Measurements from ENCODE around the gene HCRTR1.

The HCRTR1 gene

GRCh38 chr1:31653717-31654473 is 36.4 kb downstream of the HCRTR1 start:
- FAIRE-seq (no peak), DNase-seq (ENCODE audit: insufficient read length, low spot score) (no peak)
- TF ChIP-seq SPI1 (IDR thresholded peaks at IDR 0.05; ENCODE audit: low read depth, low read length) (no peak), PAX5 (IDR thresholded peaks at IDR 0.05; ENCODE audit: insufficient read depth, low read length, severe bottlenecking) (no peak), POU2F2 (IDR thresholded peaks at IDR 0.05; ENCODE audit: low read depth, low read length) (no peak), POLR2A (IDR thresholded peaks at IDR 0.05; ENCODE audit: low read depth, low read length) (no peak), POLR2AphosphoS5 (IDR thresholded peaks at IDR 0.05; ENCODE audit: low read depth, low read length) (no peak), TAF1 (IDR thresholded peaks at IDR 0.05; ENCODE audit: low read depth, low read length) (no peak)

GRCh38 chr1:31654474-31654776 is 36.9 kb downstream of the HCRTR1 start:
- FAIRE-seq (no peak), DNase-seq (ENCODE audit: insufficient read length, low spot score) (no peak)
- no peak for TF ChIP-seq TAF1 (IDR thresholded peaks at IDR 0.05; ENCODE audit: low read depth, low read length)
- no peak for TF ChIP-seq POU2F2 (IDR thresholded peaks at IDR 0.05; ENCODE audit: low read depth, low read length)
- TF ChIP-seq POLR2AphosphoS5 (IDR thresholded peaks at IDR 0.05; ENCODE audit: low read depth, low read length): no peak
- TF ChIP-seq POLR2A (IDR thresholded peaks at IDR 0.05; ENCODE audit: low read depth, low read length): no peak
- no peak for TF ChIP-seq SPI1 (IDR thresholded peaks at IDR 0.05; ENCODE audit: low read depth, low read length)

- DNase-seq (ENCODE audit: insufficient read length, low spot score): no peak
- no peak for TF ChIP-seq POLR2A (IDR thresholded peaks at IDR 0.05; ENCODE audit: low read depth, low read length)
- no peak for TF ChIP-seq TAF1 (IDR thresholded peaks at IDR 0.05; ENCODE audit: low read depth, low read length)
- TF ChIP-seq POLR2AphosphoS5 (IDR thresholded peaks at IDR 0.05; ENCODE audit: low read depth, low read length): no peak
- no peak for TF ChIP-seq PAX5 (IDR thresholded peaks at IDR 0.05; ENCODE audit: insufficient read depth, low read length, severe bottlenecking)
- TF ChIP-seq SPI1 (IDR thresholded peaks at IDR 0.05; ENCODE audit: low read depth, low read length): no peak
- no peak for TF ChIP-seq POU2F2 (IDR thresholded peaks at IDR 0.05; ENCODE audit: low read depth, low read length)
- FAIRE-seq: no peak
These were observed 37.6 kb downstream of the HCRTR1 start for GRCh38 chr1:31655104-31655503.

GRCh38 chr1:31655756-31656155 is 38.3 kb downstream of the HCRTR1 start:
- DNase-seq (ENCODE audit: insufficient read length, low spot score): no peak
- TF ChIP-seq POLR2A (IDR thresholded peaks at IDR 0.05; ENCODE audit: low read depth, low read length): no peak
- no peak for TF ChIP-seq POLR2AphosphoS5 (IDR thresholded peaks at IDR 0.05; ENCODE audit: low read depth, low read length)
- no peak for TF ChIP-seq POU2F2 (IDR thresholded peaks at IDR 0.05; ENCODE audit: low read depth, low read length)
- no peak for TF ChIP-seq PAX5 (IDR thresholded peaks at IDR 0.05; ENCODE audit: insufficient read depth, low read length, severe bottlenecking)
- no peak for TF ChIP-seq TAF1 (IDR thresholded peaks at IDR 0.05; ENCODE audit: low read depth, low read length)
- no peak for FAIRE-seq

DNA sequence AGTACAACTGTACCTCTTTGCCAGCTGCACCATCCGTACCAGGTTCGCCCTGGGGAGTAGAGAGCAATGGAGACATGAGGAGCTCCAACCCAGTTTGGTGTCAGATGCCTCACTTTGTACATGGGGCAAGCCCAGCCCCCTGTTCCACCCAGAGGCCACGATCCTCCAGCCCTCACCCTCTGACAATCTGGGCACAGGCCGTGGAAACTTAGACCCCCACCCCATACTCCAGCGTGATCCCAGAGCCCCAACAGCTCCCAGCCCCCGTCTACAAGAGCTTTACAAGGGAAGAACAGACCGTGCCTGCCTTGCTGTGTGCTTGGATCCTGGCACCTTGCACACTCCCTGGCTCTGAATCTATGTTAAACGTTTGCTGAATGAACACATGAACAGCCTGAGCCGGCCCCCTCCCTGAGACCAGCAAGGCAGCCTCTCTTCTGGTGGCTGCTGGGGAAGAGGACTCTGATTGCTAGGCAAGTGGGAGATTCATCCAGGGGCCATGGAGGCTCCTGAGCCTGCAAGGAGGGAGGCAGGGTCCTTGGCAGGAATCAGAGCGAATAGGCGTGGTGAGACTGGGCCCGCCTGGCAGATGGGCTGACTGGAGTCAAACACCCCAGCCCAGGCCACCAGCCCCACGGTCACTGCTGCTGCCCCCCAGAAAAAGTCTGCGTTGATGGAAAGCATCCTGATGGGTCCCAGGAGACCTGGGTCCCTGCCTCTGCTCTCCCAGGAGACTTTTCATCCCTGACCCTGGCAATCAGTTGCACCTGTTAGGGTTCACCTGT is 39.7 kb downstream of the HCRTR1 start:
- TF ChIP-seq POU2F2 (IDR thresholded peaks at IDR 0.05; ENCODE audit: low read depth, low read length): no peak
- no peak for FAIRE-seq
- DNase-seq (ENCODE audit: insufficient read length, low spot score): no peak

DNA sequence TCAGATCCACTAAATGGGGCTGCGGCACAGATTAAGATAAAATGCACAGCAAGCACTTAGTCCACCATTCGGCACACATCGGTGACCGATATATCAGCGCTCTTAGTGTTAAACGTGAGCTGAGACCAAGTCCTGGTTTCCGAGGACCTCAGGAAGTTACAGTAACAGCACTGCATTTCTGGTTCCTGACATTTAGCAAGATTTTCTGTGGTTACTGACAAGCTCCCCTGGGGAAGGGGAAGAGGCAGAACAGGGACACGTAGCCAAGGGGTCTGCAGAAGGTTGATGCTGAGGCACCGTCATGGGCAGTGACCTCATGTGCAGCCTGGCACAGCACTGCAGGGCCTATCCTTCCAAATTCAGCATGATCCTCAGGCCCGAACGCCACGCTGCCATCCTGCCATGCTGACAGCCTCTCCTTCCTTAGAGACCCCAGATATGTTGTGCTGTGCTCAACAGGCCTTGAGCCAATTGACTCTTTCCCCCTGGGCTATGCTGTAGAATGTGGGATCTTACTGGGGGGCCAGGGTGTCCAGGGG is 40.6 kb downstream of the HCRTR1 start:
- FAIRE-seq: no peak
- no peak for TF ChIP-seq PAX5 (IDR thresholded peaks at IDR 0.05; ENCODE audit: insufficient read depth, low read length, severe bottlenecking)
- no peak for TF ChIP-seq SPI1 (IDR thresholded peaks at IDR 0.05; ENCODE audit: low read depth, low read length)
- TF ChIP-seq POU2F2 (IDR thresholded peaks at IDR 0.05; ENCODE audit: low read depth, low read length): no peak
- no peak for TF ChIP-seq POLR2AphosphoS5 (IDR thresholded peaks at IDR 0.05; ENCODE audit: low read depth, low read length)
- no peak for TF ChIP-seq POLR2A (IDR thresholded peaks at IDR 0.05; ENCODE audit: low read depth, low read length)
- no peak for DNase-seq (ENCODE audit: insufficient read length, low spot score)

DNA sequence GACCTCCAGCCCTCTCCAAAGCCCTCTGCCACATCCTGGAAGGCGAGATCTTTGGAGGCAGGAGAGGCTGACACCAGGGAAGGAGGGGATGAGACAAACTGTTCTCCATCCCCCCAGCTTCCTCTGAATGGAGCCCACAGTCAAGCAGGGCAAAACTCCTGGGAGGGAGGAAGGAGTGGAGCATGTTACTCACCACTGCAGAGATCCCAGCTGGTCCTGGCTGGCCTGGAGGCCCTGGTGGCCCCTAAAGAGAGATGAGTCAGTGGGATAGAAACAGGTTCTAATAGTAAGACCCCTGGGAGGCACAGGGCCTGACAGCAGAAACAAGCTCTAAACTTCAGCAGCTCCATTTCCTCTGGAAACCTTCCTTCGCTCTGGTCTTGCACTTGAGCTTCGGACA is 41.2 kb downstream of the HCRTR1 start:
- TF ChIP-seq POU2F2 (IDR thresholded peaks at IDR 0.05; ENCODE audit: low read depth, low read length) (no peak), TAF1 (IDR thresholded peaks at IDR 0.05; ENCODE audit: low read depth, low read length) (no peak), POLR2A (IDR thresholded peaks at IDR 0.05; ENCODE audit: low read depth, low read length) (no peak), POLR2AphosphoS5 (IDR thresholded peaks at IDR 0.05; ENCODE audit: low read depth, low read length) (no peak), PAX5 (IDR thresholded peaks at IDR 0.05; ENCODE audit: insufficient read depth, low read length, severe bottlenecking) (no peak), SPI1 (IDR thresholded peaks at IDR 0.05; ENCODE audit: low read depth, low read length) (no peak)
- no peak for FAIRE-seq

DNA sequence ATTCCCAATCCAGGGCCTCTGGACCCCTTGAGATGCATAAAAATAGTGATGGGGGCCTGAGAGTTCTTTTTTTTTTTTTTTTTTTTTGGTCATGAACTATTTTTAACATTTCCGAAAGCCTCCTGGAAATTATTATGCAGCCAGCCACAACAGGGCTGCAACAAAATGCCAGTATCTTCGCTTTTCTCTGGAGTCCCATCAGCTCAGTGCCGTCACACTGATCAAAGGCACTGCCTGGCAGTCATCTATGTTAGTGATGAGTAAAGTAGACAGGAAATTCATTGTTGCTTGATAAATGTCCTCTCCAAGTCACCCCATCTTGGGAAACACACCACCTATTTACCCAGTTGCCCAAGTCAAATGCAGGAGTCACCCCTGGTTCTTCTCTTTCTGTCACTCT is 42.4 kb downstream of the HCRTR1 start:
- TF ChIP-seq POLR2AphosphoS5 (IDR thresholded peaks at IDR 0.05; ENCODE audit: low read depth, low read length): no peak
- no peak for TF ChIP-seq SPI1 (IDR thresholded peaks at IDR 0.05; ENCODE audit: low read depth, low read length)
- TF ChIP-seq PAX5 (IDR thresholded peaks at IDR 0.05; ENCODE audit: insufficient read depth, low read length, severe bottlenecking): no peak
- TF ChIP-seq TAF1 (IDR thresholded peaks at IDR 0.05; ENCODE audit: low read depth, low read length): no peak
- TF ChIP-seq POU2F2 (IDR thresholded peaks at IDR 0.05; ENCODE audit: low read depth, low read length): no peak
- no peak for TF ChIP-seq POLR2A (IDR thresholded peaks at IDR 0.05; ENCODE audit: low read depth, low read length)
- DNase-seq (ENCODE audit: insufficient read length, low spot score) (no peak), FAIRE-seq (no peak)

More for the DNA sequence above, 41.2 kb downstream of the HCRTR1 start:
- no peak for DNase-seq (ENCODE audit: insufficient read length, low spot score)

GRCh38 chr1:31660871-31661455 is 43.5 kb downstream of the HCRTR1 start:
- TF ChIP-seq POU2F2 (IDR thresholded peaks at IDR 0.05; ENCODE audit: low read depth, low read length): no peak
- FAIRE-seq: no peak
- no peak for DNase-seq (ENCODE audit: insufficient read length, low spot score)

DNA sequence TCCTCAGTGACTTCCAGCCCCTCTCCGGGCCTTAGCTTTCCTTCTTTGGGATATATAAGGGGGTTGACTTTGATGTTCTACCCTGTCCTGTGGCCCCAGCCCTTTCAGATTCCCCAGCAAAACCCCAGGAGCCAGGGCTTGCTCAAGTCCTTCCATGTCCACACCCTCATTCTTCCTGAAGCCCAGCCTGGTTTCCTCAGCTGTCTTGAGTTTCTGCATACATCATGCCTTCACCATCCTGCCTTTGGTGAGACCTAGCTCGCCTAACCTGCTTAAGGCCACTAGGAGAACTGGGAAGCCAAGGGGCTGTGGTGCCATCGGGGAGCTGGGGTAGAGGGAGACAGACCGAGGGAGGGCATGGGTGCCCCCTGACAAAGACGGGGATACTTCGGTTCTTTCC is 44.4 kb downstream of the HCRTR1 start:
- DNase-seq (ENCODE audit: insufficient read length, low spot score) (no peak), FAIRE-seq (no peak)
- TF ChIP-seq PAX5 (IDR thresholded peaks at IDR 0.05; ENCODE audit: insufficient read depth, low read length, severe bottlenecking) (no peak), POU2F2 (IDR thresholded peaks at IDR 0.05; ENCODE audit: low read depth, low read length) (no peak), POLR2AphosphoS5 (IDR thresholded peaks at IDR 0.05; ENCODE audit: low read depth, low read length) (no peak), SPI1 (IDR thresholded peaks at IDR 0.05; ENCODE audit: low read depth, low read length) (no peak), TAF1 (IDR thresholded peaks at IDR 0.05; ENCODE audit: low read depth, low read length) (no peak), POLR2A (IDR thresholded peaks at IDR 0.05; ENCODE audit: low read depth, low read length) (no peak)
